Measurements from ENCODE around the gene MRM3. TPM values are rescaled to one million over a fixed set of nuclear protein-coding genes. Genes with fewer than 3 reads are reported as not detected.
A peak's percentile ranks its signal among the peaks of the same experiment; 100 is the strongest.
"Not testable (repeated sequence)": the region's sequence is repeated elsewhere in the genome, so short reads cannot be mapped to it uniquely, and the experiment has no call there.

The MRM3 gene
- total RNA-seq, 1 donor from 2014 or later = 7.2 TPM

- TF ChIP-seq, protein P1, sequence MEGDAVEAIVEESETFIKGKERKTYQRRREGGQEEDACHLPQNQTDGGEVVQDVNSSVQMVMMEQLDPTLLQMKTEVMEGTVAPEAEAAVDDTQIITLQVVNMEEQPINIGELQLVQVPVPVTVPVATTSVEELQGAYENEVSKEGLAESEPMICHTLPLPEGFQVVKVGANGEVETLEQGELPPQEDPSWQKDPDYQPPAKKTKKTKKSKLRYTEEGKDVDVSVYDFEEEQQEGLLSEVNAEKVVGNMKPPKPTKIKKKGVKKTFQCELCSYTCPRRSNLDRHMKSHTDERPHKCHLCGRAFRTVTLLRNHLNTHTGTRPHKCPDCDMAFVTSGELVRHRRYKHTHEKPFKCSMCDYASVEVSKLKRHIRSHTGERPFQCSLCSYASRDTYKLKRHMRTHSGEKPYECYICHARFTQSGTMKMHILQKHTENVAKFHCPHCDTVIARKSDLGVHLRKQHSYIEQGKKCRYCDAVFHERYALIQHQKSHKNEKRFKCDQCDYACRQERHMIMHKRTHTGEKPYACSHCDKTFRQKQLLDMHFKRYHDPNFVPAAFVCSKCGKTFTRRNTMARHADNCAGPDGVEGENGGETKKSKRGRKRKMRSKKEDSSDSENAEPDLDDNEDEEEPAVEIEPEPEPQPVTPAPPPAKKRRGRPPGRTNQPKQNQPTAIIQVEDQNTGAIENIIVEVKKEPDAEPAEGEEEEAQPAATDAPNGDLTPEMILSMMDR (IDR thresholded peaks at IDR 0.05) = no peak
- H3K4me3 Mint-ChIP-seq (ENCODE audit: unreplicated experiment) = no peak overlapping the region
- H3K9me3 Mint-ChIP-seq (ENCODE audit: low read depth) = no peaks in the 10 kb centered on the region
- peaks cover 2% of the 10 kb centered on the region for H3K36me3 Mint-ChIP-seq (ENCODE audit: low read depth)
- no peak for DNase-seq (ENCODE audit: low spot score)
- no peaks in the 10 kb centered on the region for H3K27me3 Mint-ChIP-seq (ENCODE audit: low read depth)
- peak overlapping the region; percentile 45 for H3K27ac Mint-ChIP-seq (ENCODE audit: unreplicated experiment)
- peaks cover 9% of the 10 kb centered on the region for H3K4me1 Mint-ChIP-seq (ENCODE audit: low read depth)
Measured at GRCh38 chr17:789160-789840, 7.1 kb downstream of the MRM3 start.

DNA sequence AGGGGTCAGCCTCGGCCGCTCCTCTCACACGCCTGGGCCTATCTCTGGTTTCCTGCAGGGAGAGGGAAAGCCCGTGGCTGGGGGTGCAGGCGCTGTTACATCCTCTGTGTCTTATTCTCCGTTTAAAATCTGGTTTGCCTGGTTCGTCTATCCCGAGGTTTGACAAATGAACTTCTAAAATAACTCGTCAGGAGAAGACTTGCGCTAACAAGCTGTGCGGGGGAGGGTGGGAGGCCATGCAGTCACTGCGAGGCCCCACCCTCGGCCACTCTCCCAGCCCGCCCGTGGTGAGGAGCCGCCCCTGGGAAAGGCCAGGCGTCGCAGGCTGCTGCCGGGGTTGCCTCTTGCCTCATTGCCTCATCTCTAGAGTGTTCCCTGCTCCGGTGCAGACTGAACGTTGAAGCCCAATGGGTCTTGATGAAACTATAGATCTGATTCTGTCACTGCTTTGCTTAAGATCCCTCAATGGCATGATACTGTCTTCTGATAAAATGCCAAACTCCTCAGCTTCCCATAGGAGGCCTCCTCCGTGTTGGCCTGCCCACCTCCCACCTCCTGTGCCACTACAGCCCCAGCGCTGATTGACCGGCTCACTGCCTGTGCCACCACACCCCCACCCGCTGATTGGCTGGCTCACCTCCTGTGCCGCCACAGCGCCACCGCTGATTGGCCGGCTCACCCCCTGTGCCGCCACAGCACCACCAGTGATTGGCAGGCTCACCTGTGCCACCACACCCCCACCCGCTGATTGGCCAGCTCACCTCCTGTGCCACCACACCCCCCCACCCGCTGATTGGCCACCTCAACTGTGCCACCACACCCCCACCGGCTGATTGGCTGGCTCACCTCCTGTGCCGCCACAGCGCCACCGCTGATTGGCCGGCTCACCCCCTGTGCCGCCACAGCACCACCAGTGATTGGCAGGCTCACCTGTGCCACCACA is 8.0 kb downstream of the MRM3 start:
- not testable (repeated sequence) for H3K36me3 Mint-ChIP-seq (ENCODE audit: low read depth); H3K9me3 Mint-ChIP-seq (ENCODE audit: low read depth); H3K4me3 Mint-ChIP-seq (ENCODE audit: unreplicated experiment); H3K27me3 Mint-ChIP-seq (ENCODE audit: low read depth); H3K27ac Mint-ChIP-seq (ENCODE audit: unreplicated experiment)
- H3K4me1 Mint-ChIP-seq (ENCODE audit: low read depth) = peaks cover 12% of the 10 kb centered on the region
- DNase-seq (ENCODE audit: low spot score) = peak; percentile 79

DNA sequence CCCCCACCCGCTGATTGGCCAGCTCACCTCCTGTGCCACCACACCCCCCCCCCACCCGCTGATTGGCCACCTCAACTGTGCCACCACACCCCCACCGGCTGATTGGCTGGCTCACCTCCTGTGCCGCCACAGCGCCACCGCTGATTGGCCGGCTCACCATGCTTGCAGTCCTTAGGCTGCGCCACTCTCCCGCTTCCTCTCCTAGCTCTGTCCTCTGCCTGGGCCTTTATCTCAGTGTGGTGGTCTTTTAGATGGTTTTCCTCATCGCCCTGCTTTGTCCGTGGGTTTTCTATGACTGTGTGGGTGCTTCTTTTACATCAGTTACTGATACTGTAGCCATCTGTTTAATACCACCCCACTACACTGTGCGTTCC is 8.7 kb downstream of the MRM3 start:
- not testable (repeated sequence) for H3K36me3 Mint-ChIP-seq (ENCODE audit: low read depth); H3K27me3 Mint-ChIP-seq (ENCODE audit: low read depth); H3K27ac Mint-ChIP-seq (ENCODE audit: unreplicated experiment); H3K9me3 Mint-ChIP-seq (ENCODE audit: low read depth); H3K4me3 Mint-ChIP-seq (ENCODE audit: unreplicated experiment)
- H3K4me1 Mint-ChIP-seq (ENCODE audit: low read depth) = peaks cover 15% of the 10 kb centered on the region
- DNase-seq (ENCODE audit: low spot score) = peak; percentile 58

DNA sequence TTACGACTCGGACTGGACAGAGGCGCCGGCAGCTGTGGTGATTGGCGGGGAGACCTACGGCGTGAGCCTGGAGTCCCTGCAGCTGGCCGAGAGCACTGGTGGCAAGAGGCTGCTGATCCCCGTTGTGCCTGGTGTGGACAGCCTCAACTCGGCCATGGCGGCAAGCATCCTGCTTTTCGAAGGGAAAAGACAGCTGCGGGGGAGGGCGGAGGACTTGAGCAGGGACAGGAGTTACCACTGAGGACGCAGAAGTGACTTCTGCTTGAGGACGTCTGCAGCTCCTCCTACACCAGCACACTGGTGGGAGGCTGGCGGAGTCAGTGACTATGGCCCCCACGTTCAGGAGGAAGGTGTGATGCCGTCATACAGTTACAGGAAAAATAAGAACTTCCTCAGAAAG is 9.7 kb downstream of the MRM3 start:
- no peaks in the 10 kb centered on the region for H3K9me3 Mint-ChIP-seq (ENCODE audit: low read depth)
- no peak overlapping the region for H3K27ac Mint-ChIP-seq (ENCODE audit: unreplicated experiment)
- no peaks in the 10 kb centered on the region for H3K27me3 Mint-ChIP-seq (ENCODE audit: low read depth)
- TF ChIP-seq, protein P1 (IDR thresholded peaks at IDR 0.05) = no peak
- DNase-seq (ENCODE audit: low spot score) = peak; percentile 89
- peaks cover 8% of the 10 kb centered on the region for H3K36me3 Mint-ChIP-seq (ENCODE audit: low read depth)
- H3K4me1 Mint-ChIP-seq (ENCODE audit: low read depth) = peaks cover 15% of the 10 kb centered on the region
- H3K4me3 Mint-ChIP-seq (ENCODE audit: unreplicated experiment) = no peak overlapping the region

- Mint-ChIP-seq H3K27ac (ENCODE audit: unreplicated experiment) (no peak overlapping the region), H3K4me3 (ENCODE audit: unreplicated experiment) (no peak overlapping the region), H3K4me1 (ENCODE audit: low read depth) (peaks cover 15% of the 10 kb centered on the region), H3K36me3 (ENCODE audit: low read depth) (peaks cover 11% of the 10 kb centered on the region), H3K9me3 (ENCODE audit: low read depth) (no peaks in the 10 kb centered on the region), H3K27me3 (ENCODE audit: low read depth) (no peaks in the 10 kb centered on the region)
- peak; percentile 14 for DNase-seq (ENCODE audit: low spot score)
- TF ChIP-seq, protein P1 (IDR thresholded peaks at IDR 0.05) = no peak
Measured at GRCh38 chr17:792277-792676, 10.1 kb downstream of the MRM3 start.

- TF ChIP-seq, protein P1 (IDR thresholded peaks at IDR 0.05) = peak; percentile 95
- Mint-ChIP-seq H3K4me1 (ENCODE audit: low read depth) (peaks cover 15% of the 10 kb centered on the region), H3K4me3 (ENCODE audit: unreplicated experiment) (peak overlapping the region; percentile 51), H3K36me3 (ENCODE audit: low read depth) (peaks cover 15% of the 10 kb centered on the region), H3K27me3 (ENCODE audit: low read depth) (no peaks in the 10 kb centered on the region), H3K9me3 (ENCODE audit: low read depth) (no peaks in the 10 kb centered on the region), H3K27ac (ENCODE audit: unreplicated experiment) (peak overlapping the region; percentile 85)
- no peak for DNase-seq (ENCODE audit: low spot score)
Measured at GRCh38 chr17:794876-795275, 12.7 kb downstream of the MRM3 start.

All from chondrocyte (in vitro differentiated cells).